Measurements from ENCODE around the gene PRKAR1B. TPM values are rescaled to one million over a fixed set of nuclear protein-coding genes. Genes with fewer than 3 reads are reported as not detected.

PRKAR1B gene
- total RNA-seq, 2 experiments from 2014 or later = 22.5 to 41.6 TPM

DNA sequence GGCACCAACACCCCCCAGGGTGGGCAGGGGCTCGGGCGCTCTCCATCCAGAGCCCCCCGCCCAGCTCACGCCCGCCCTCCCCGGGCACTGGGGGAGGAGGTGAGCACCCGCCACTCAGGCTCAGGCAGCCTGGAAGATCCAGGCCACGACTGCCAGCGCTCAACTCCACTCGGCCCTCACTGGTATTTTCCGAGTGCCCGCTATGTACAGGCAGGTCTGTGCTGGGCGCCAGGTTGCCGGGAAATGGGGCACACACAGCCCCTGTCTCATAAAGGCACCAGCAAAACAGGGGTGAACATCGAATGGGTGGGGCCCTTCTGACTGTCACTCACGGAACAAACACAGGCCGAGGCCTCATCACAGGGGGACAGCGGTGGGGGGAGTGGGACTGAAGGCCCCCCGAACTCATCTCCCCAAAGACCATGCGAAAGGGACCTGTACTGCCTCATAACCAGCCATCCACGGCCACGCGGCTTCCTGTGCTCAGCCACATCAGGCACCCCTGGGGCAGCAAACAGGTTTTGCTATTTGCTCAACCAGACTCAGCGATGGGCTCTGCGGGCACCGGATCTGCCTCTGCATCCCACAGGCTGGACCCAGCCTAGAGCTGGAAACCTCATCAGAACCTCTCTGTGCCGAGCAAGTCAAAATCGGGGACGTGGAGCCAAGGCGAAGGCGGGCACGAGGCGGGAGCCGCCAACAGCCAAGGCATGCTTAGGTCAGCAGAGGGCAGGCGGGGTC is 99.2 kb downstream of the PRKAR1B start:
- H3K9me2 ChIP-seq (ENCODE audit: insufficient read depth, low read length) = no peaks in the 10 kb centered on the region
- POLR2A ChIA-PET = interaction anchor here (1.6 kb wide), 1 partner anchor 11 kb away, joined by 3 read pairs; no protein-coding TSS in a partner anchor
- no peaks in the 10 kb centered on the region for H3K4me1 ChIP-seq (ENCODE audit: insufficient read depth, low read length, poor library complexity, severe bottlenecking)
- no peak overlapping the region for H3K27ac ChIP-seq (ENCODE audit: low read depth, low read length, poor library complexity, severe bottlenecking)
- no peaks in the 10 kb centered on the region for H3K79me2 ChIP-seq (ENCODE audit: insufficient read depth, low read depth, low read length)
- no TSS peak for BruUV-seq (replicated peaks)
- no peak overlapping the region for H3K4me3 ChIP-seq (ENCODE audit: low read depth, low read length, poor library complexity, severe bottlenecking)
- H2AFZ ChIP-seq (ENCODE audit: low read length) = no peak overlapping the region
- TF ChIP-seq EZH2phosphoT487 (IDR thresholded peaks at IDR 0.05; ENCODE audit: borderline replicate concordance, low read depth, low read length) = no peak
- TF ChIP-seq, protein P1, sequence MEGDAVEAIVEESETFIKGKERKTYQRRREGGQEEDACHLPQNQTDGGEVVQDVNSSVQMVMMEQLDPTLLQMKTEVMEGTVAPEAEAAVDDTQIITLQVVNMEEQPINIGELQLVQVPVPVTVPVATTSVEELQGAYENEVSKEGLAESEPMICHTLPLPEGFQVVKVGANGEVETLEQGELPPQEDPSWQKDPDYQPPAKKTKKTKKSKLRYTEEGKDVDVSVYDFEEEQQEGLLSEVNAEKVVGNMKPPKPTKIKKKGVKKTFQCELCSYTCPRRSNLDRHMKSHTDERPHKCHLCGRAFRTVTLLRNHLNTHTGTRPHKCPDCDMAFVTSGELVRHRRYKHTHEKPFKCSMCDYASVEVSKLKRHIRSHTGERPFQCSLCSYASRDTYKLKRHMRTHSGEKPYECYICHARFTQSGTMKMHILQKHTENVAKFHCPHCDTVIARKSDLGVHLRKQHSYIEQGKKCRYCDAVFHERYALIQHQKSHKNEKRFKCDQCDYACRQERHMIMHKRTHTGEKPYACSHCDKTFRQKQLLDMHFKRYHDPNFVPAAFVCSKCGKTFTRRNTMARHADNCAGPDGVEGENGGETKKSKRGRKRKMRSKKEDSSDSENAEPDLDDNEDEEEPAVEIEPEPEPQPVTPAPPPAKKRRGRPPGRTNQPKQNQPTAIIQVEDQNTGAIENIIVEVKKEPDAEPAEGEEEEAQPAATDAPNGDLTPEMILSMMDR (conservative IDR thresholded peaks at IDR 0.05; ENCODE audit: low read length) = no peak
- CTCF ChIA-PET (ENCODE audit: unreplicated experiment) = no interaction called here
- H3K9me3 ChIP-seq (ENCODE audit: low read length) = no peaks in the 10 kb centered on the region
- peaks cover 6% of the 10 kb centered on the region; the same call in 1 of the 2 replicates for H3K36me3 ChIP-seq (ENCODE audit: insufficient read depth, low read length)
- no peak overlapping the region for H3K4me2 ChIP-seq (ENCODE audit: low read length)
- intact Hi-C loops (cut with micrococcal nuclease; ENCODE audit: unreplicated experiment) = no loop called here
- no peak for DNase-seq (ENCODE audit: low spot score)
- no peaks in the 10 kb centered on the region for H4K20me1 ChIP-seq (ENCODE audit: insufficient read depth, low read length)

DNA sequence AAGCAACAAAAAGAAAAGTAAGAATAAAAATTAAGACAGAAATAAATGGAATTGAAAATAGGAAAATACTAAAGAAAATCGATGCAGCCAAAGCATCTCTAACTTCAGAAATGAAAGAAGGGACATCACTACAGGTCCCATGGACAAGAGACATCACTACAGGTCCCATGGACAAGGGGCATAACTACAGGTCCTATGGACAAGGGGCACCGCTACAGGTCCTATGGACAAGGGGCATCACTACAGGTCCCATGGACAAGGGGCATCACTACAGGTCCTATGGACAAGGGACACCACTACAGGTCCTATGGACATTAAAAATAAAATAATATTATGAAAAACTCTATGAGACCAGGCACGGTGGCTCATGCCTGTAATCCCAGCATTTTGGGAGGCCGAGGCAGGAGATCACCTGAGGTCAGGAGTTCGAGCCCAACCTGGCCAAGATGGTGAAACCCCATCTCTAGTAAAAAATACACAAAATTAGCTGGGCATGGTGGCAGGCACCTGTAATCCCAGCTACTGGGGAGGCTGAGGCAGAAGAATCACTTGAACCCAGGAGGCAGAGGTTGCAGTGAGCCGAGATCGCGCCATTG is 101.6 kb downstream of the PRKAR1B start:
- no peaks in the 10 kb centered on the region for H4K20me1 ChIP-seq (ENCODE audit: insufficient read depth, low read length)
- no peaks in the 10 kb centered on the region for H3K9me2 ChIP-seq (ENCODE audit: insufficient read depth, low read length)
- no peak for DNase-seq (ENCODE audit: low spot score)
- no peak overlapping the region for H3K4me3 ChIP-seq (ENCODE audit: low read depth, low read length, poor library complexity, severe bottlenecking)
- H3K79me2 ChIP-seq (ENCODE audit: insufficient read depth, low read depth, low read length) = no peaks in the 10 kb centered on the region
- intact Hi-C loops (cut with micrococcal nuclease; ENCODE audit: unreplicated experiment) = no loop called here
- peaks cover 16% of the 10 kb centered on the region; the same call in 1 of the 2 replicates for H3K36me3 ChIP-seq (ENCODE audit: insufficient read depth, low read length)
- no TSS peak for BruUV-seq (replicated peaks)
- TF ChIP-seq EZH2phosphoT487 (IDR thresholded peaks at IDR 0.05; ENCODE audit: borderline replicate concordance, low read depth, low read length) = no peak
- TF ChIP-seq, protein P1 (conservative IDR thresholded peaks at IDR 0.05; ENCODE audit: low read length) = no peak
- no peak overlapping the region for H2AFZ ChIP-seq (ENCODE audit: low read length)
- peaks cover 11% of the 10 kb centered on the region; the same call in 1 of the 2 replicates for H3K9me3 ChIP-seq (ENCODE audit: low read length)
- POLR2A ChIA-PET = interaction anchor here (0.7 to 0.9 kb wide), 3 partner anchors 12 to 140 kb away, joined by 3 to 6 read pairs (median 5); no protein-coding TSS in a partner anchor
- H3K4me1 ChIP-seq (ENCODE audit: insufficient read depth, low read length, poor library complexity, severe bottlenecking) = no peaks in the 10 kb centered on the region
- CTCF ChIA-PET (ENCODE audit: unreplicated experiment) = no interaction called here
- H3K27ac ChIP-seq (ENCODE audit: low read depth, low read length, poor library complexity, severe bottlenecking) = no peak overlapping the region
- H3K4me2 ChIP-seq (ENCODE audit: low read length) = no peak overlapping the region

DNA sequence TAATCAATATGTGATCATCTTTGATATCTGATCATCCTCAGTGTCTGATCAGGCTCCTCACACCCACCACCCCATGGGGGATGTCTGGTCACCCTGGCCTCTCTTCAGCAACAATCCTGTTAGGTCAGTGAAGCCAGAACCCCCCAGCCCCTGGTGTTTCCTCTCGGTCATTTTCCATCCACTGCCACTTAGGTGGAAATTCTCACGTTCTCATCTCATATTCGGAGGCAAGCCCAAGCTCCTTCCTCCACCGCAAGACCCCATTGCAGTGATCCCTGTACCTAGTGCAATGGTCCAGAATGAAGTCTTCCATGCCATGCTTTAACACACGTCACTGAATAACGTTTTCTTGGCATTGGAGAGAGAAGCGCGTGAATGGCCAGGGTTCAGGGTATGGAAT is 103.6 kb downstream of the PRKAR1B start:
- no peak overlapping the region for H2AFZ ChIP-seq (ENCODE audit: low read length)
- POLR2A ChIA-PET = no interaction called here
- TF ChIP-seq, protein P1 (conservative IDR thresholded peaks at IDR 0.05; ENCODE audit: low read length) = no peak
- TF ChIP-seq EZH2phosphoT487 (IDR thresholded peaks at IDR 0.05; ENCODE audit: borderline replicate concordance, low read depth, low read length) = no peak
- H3K27ac ChIP-seq (ENCODE audit: low read depth, low read length, poor library complexity, severe bottlenecking) = no peak overlapping the region
- peaks cover 11% of the 10 kb centered on the region; the same call in 1 of the 2 replicates for H3K9me3 ChIP-seq (ENCODE audit: low read length)
- intact Hi-C loops (cut with micrococcal nuclease; ENCODE audit: unreplicated experiment) = no loop called here
- CTCF ChIA-PET (ENCODE audit: unreplicated experiment) = no interaction called here
- H4K20me1 ChIP-seq (ENCODE audit: insufficient read depth, low read length) = no peaks in the 10 kb centered on the region
- no peak overlapping the region for H3K4me3 ChIP-seq (ENCODE audit: low read depth, low read length, poor library complexity, severe bottlenecking)
- H3K4me1 ChIP-seq (ENCODE audit: insufficient read depth, low read length, poor library complexity, severe bottlenecking) = no peaks in the 10 kb centered on the region
- no peaks in the 10 kb centered on the region for H3K79me2 ChIP-seq (ENCODE audit: insufficient read depth, low read depth, low read length)
- peaks cover 16% of the 10 kb centered on the region; the same call in 1 of the 2 replicates for H3K36me3 ChIP-seq (ENCODE audit: insufficient read depth, low read length)
- H3K4me2 ChIP-seq (ENCODE audit: low read length) = no peak overlapping the region
- no peak for DNase-seq (ENCODE audit: low spot score)
- BruUV-seq (replicated peaks) = no TSS peak
- no peaks in the 10 kb centered on the region for H3K9me2 ChIP-seq (ENCODE audit: insufficient read depth, low read length)
